Measurements from ENCODE around the gene FLT4. TPM values are rescaled to one million over a fixed set of nuclear protein-coding genes. Genes with fewer than 3 reads are reported as not detected.

Gene FLT4
- total RNA-seq, 1 experiment from 2014 or later, result 0.44 TPM

DNA sequence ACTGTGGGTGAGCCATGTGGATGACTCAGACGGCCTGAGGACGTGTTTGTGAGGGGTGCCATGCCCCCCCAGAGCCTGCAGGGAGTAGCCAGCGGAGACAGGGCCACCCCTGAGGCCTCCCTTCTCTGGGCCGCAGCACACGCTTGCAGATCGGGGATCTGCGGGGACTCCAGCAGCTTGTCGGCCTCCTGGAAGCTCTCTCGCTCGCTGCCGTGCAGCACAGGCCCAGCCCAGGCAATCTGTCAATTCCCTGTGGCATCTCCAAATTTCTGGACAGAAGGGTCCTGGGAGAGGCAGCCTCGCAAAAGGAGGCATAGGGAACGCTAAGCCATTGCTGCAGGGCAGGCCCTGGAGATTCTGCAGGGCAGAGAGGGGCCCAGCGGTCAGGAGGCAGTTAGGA, 21.2 kb downstream of the FLT4 start:
- Histone ChIP-seq H3K4me1 (ENCODE audit: control insufficient read depth, insufficient read depth, low read length) (no peaks in the 10 kb centered on the region), H3K27ac (ENCODE audit: low read length) (no peak overlapping the region), H3K4me3 (ENCODE audit: low read depth in 2 of 2, low read length in 2 of 2) (no peak overlapping the region), H3K9me3 (ENCODE audit: control insufficient read depth, insufficient read depth, low read depth, low read length) (no peaks in the 10 kb centered on the region), H3K27me3 (ENCODE audit: control insufficient read depth, insufficient read depth, low read length) (no peaks in the 10 kb centered on the region), H3K36me3 (ENCODE audit: control insufficient read depth, insufficient read depth, low read length) (no peaks in the 10 kb centered on the region)
- no TSS peak for BruUV-seq (replicated peaks)
- ATAC-seq (no peak), DNase-seq (ENCODE audit: low read depth, low spot score) (no peak)
- TF ChIP-seq, protein P1, sequence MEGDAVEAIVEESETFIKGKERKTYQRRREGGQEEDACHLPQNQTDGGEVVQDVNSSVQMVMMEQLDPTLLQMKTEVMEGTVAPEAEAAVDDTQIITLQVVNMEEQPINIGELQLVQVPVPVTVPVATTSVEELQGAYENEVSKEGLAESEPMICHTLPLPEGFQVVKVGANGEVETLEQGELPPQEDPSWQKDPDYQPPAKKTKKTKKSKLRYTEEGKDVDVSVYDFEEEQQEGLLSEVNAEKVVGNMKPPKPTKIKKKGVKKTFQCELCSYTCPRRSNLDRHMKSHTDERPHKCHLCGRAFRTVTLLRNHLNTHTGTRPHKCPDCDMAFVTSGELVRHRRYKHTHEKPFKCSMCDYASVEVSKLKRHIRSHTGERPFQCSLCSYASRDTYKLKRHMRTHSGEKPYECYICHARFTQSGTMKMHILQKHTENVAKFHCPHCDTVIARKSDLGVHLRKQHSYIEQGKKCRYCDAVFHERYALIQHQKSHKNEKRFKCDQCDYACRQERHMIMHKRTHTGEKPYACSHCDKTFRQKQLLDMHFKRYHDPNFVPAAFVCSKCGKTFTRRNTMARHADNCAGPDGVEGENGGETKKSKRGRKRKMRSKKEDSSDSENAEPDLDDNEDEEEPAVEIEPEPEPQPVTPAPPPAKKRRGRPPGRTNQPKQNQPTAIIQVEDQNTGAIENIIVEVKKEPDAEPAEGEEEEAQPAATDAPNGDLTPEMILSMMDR (IDR thresholded peaks at IDR 0.05), result no peak
- no peak for TF ChIP-seq TCF7L2 (IDR thresholded peaks at IDR 0.05; ENCODE audit: low read depth, low read length)
- no peak for TF ChIP-seq POLR2AphosphoS5 (IDR thresholded peaks at IDR 0.05; ENCODE audit: low read depth, low read length)
- no peak for TF ChIP-seq SIN3A (IDR thresholded peaks at IDR 0.05; ENCODE audit: borderline replicate concordance, insufficient read depth, low read depth, low read length)
- TF ChIP-seq, protein P2, sequence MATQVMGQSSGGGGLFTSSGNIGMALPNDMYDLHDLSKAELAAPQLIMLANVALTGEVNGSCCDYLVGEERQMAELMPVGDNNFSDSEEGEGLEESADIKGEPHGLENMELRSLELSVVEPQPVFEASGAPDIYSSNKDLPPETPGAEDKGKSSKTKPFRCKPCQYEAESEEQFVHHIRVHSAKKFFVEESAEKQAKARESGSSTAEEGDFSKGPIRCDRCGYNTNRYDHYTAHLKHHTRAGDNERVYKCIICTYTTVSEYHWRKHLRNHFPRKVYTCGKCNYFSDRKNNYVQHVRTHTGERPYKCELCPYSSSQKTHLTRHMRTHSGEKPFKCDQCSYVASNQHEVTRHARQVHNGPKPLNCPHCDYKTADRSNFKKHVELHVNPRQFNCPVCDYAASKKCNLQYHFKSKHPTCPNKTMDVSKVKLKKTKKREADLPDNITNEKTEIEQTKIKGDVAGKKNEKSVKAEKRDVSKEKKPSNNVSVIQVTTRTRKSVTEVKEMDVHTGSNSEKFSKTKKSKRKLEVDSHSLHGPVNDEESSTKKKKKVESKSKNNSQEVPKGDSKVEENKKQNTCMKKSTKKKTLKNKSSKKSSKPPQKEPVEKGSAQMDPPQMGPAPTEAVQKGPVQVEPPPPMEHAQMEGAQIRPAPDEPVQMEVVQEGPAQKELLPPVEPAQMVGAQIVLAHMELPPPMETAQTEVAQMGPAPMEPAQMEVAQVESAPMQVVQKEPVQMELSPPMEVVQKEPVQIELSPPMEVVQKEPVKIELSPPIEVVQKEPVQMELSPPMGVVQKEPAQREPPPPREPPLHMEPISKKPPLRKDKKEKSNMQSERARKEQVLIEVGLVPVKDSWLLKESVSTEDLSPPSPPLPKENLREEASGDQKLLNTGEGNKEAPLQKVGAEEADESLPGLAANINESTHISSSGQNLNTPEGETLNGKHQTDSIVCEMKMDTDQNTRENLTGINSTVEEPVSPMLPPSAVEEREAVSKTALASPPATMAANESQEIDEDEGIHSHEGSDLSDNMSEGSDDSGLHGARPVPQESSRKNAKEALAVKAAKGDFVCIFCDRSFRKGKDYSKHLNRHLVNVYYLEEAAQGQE (IDR thresholded peaks at IDR 0.05; ENCODE audit: insufficient read depth in 1 of 2, low read depth in 2 of 2, low read length in 1 of 2), result no peak
- in situ Hi-C loops (cut with HindIII; ENCODE audit: low pct_unique_long_range_greater_than_20kb, low sequenced_read_pairs) (no loop called here), intact Hi-C loops (cut with micrococcal nuclease; ENCODE audit: unreplicated experiment) (no loop called here)
- ChIA-PET CTCF (interaction anchor here (0.6 kb wide), 1 partner anchor 538 kb away, joined by 14 read pairs; no protein-coding TSS in a partner anchor), POLR2A (no interaction called here)

DNA sequence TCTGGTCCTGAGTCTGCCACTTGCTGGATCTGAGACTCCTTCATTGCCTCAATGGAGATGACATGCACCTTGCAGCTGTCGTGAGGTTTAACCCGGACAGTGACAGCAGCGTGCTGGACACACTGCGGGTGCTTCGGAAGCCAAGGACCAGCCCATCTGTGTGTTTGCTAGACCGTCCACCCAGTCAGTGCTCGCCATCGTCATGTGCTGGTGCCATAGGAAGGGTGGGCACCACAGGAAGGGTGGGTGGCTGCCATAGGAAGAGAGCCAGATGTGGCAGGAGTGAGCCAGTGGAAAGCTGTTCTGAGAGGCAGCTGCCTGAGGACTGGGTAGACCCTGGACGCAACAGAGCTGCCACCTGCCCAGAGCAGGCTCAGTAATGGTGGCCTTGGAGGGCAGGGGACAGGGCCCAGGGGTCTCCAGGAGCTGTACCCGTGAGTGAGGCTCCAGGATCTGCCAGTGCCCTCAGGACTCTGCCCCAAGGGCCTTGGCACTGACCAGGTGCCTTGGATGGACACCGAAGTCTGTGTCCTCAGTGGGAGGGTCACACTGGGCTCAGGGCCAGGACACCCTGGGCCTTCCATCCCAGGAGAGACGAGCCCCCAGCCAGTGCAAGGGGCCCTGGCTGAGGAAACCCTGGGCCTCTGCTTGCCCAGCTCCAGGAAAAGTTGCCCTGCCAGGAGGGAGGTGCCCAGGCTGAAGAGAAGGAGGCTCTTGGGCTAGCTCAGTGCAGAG, 21.8 kb downstream of the FLT4 start:
- in situ Hi-C loops (cut with HindIII; ENCODE audit: low pct_unique_long_range_greater_than_20kb, low sequenced_read_pairs) (no loop called here), intact Hi-C loops (cut with micrococcal nuclease; ENCODE audit: unreplicated experiment) (no loop called here)
- ATAC-seq, result no peak
- BruUV-seq (replicated peaks), result no TSS peak
- TF ChIP-seq POLR2AphosphoS5 (IDR thresholded peaks at IDR 0.05; ENCODE audit: low read depth, low read length) (no peak), SIN3A (IDR thresholded peaks at IDR 0.05; ENCODE audit: borderline replicate concordance, insufficient read depth, low read depth, low read length) (no peak), TCF7L2 (IDR thresholded peaks at IDR 0.05; ENCODE audit: low read depth, low read length) (no peak)
- TF ChIP-seq, protein P2 (IDR thresholded peaks at IDR 0.05; ENCODE audit: insufficient read depth in 1 of 2, low read depth in 2 of 2, low read length in 1 of 2), result no peak
- TF ChIP-seq, protein P1 (IDR thresholded peaks at IDR 0.05), result no peak
- POLR2A ChIA-PET, result interaction anchor here (0.6 kb wide), 1 partner anchor 239 kb away, joined by 3 read pairs; no protein-coding TSS in a partner anchor
- Histone ChIP-seq H3K9me3 (ENCODE audit: control insufficient read depth, insufficient read depth, low read depth, low read length) (no peaks in the 10 kb centered on the region), H3K27ac (ENCODE audit: low read length) (no peak overlapping the region), H3K4me1 (ENCODE audit: control insufficient read depth, insufficient read depth, low read length) (no peaks in the 10 kb centered on the region), H3K36me3 (ENCODE audit: control insufficient read depth, insufficient read depth, low read length) (no peaks in the 10 kb centered on the region), H3K4me3 (ENCODE audit: low read depth in 2 of 2, low read length in 2 of 2) (no peak overlapping the region), H3K27me3 (ENCODE audit: control insufficient read depth, insufficient read depth, low read length) (no peaks in the 10 kb centered on the region)
- DNase-seq (ENCODE audit: low read depth, low spot score), result no peak
- CTCF ChIA-PET, result interaction anchor here (0.6 kb wide), 1 partner anchor 537 kb away, joined by 14 read pairs; no protein-coding TSS in a partner anchor
